Esophagus muscularis mucosa (tissue), 4 donors: ENCODE results near the gene PPP1CB. TPM values are rescaled to one million over a fixed set of nuclear protein-coding genes. Genes with fewer than 3 reads are reported as not detected.

Experiments
- DNase-seq: peaks from one replicate; pipeline ENCODE4 v3.0.0-alpha.2; 2017; ENCODE audit errors: extremely low spot score
- H3K27ac ChIP-seq, 4 donors: fragments of 200-600 bp; sonication (generic); replicated peaks in 1 of 4; 1 replicate in 3 of 4; 2 replicates in 1 of 4; pipeline ENCODE4 v1.5.1; 2016 to 2019; ENCODE audit warnings: mild to moderate bottlenecking in 1 of 4
- H3K27me3 ChIP-seq, 4 donors: fragments of 200-600 bp; sonication (generic); one replicate each; pipeline versions ENCODE4 v1.5.1 to v1.6.0; 2016 to 2019
- H3K36me3 ChIP-seq, 4 donors: fragments of 200-600 bp; sonication (generic); one replicate each; pipeline ENCODE4 v1.5.1; 2016 to 2019
- H3K4me1 ChIP-seq, 4 donors: fragments of 200-600 bp; sonication (generic); one replicate each; pipeline ENCODE4 v1.5.1; 2016 to 2019
- H3K4me3 ChIP-seq, 4 donors: fragments of 200-600 bp; sonication (generic); 1 replicate in 2 of 4; 2 replicates in 2 of 4; pipeline ENCODE4 v1.5.1; 2016 to 2019; ENCODE audit warnings: mild to moderate bottlenecking in 4 of 4, moderate library complexity in 1 of 4
- H3K9me3 ChIP-seq, 4 donors: fragments of 200-600 bp; sonication (generic); 1 replicate in 3 of 4; 2 replicates in 1 of 4; pipeline ENCODE4 v1.5.1; 2016 to 2019
- EP300 ChIP-seq: sonication (generic); formaldehyde crosslinking; IDR thresholded peaks from one replicate; pipeline ENCODE4 v1.6.1; 2017; ENCODE audit warnings: antibody characterized with exemption
- POLR2A ChIP-seq: fragments of 450-650 bp; IDR thresholded peaks from one replicate; pipeline ENCODE4 v1.6.1; 2017; ENCODE audit warnings: antibody characterized with exemption, moderate library complexity, mild to moderate bottlenecking, low read depth
- POLR2AphosphoS5 ChIP-seq, 2 donors: sonication (generic); formaldehyde crosslinking; IDR thresholded peaks; one replicate each; pipeline ENCODE4 v1.6.1; 2017; ENCODE audit warnings: antibody characterized with exemption in 2 of 2
- WGBS: methylation state at CpG from one replicate; pipeline ENCODE4 v1.1.5; 2018; 5-methylcytosine and 5-hydroxymethylcytosine counted together
- intact Hi-C: fragments of 100-400 bp; cut with DNase I; formaldehyde crosslinking; loops from one replicate; pipeline ENCODE4 v1.15.1; 2023
- total RNA-seq, 4 donors: library from RNA; depleted of rRNA; stranded (reverse); fragments of >200 nt; gene quantifications; one replicate each; pipeline versions ENCODE4 v1.1.0 to v1.2.1, GENCODE V29; 2016
- TF ChIP-seq, protein P1 (sequence below), 3 experiments: fragments of 200-600 bp in 2 of 3; fragments of 450-650 bp in 1 of 3; sonication (generic) in 2 of 3; IDR thresholded peaks; one replicate each; pipeline ENCODE4 v1.5.1; 2017 to 2019; ENCODE audit warnings: antibody characterized with exemption in 3 of 3, mild to moderate bottlenecking in 2 of 3, moderate library complexity in 1 of 3

The PPP1CB gene
- total RNA-seq, 4 donors from 2014 or later = 658 to 1,191 (median 759) TPM

DNA sequence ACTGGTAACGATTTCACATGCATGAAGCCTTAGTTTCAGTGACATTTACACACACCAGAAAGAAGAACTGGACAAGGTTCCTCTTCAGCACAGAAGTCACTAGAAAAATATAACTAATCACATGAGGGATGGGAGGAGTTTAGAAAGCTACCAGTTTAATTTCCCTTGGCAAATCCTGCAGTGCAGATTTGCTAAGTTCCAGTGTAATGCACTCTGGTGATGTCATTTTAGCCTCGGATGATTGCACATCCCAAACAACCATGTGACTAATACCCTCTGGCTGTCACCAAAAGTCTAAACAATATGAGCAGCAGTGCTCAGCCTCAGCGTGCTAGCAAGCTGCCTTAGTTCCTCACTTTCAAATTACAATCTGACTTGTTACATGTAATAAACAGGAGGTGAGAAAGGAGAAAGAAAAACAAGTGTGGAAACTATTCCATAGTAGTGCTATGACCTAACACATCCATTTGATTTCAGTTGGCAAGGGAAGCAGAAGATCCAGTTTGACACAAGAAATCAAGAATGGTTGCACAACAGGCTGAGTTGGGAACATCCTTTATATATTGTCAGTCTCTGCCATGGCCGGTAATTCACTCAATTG, 35.3 kb upstream of the PPP1CB start:
- 15% methylated on average over 4 of the region's 4 CpGs for WGBS
- Histone ChIP-seq H3K9me3 (no peaks in the 10 kb centered on the region), H3K27me3 (no peaks in the 10 kb centered on the region), H3K27ac (peak overlapping the region; percentile 76 to 84 (median 78)), H3K4me1 (peaks cover 11 to 30% (median 26%) of the 10 kb centered on the region in 4 donors), H3K36me3 (no peaks in the 10 kb centered on the region), H3K4me3 (no peak overlapping the region)
- TF ChIP-seq, protein P1, sequence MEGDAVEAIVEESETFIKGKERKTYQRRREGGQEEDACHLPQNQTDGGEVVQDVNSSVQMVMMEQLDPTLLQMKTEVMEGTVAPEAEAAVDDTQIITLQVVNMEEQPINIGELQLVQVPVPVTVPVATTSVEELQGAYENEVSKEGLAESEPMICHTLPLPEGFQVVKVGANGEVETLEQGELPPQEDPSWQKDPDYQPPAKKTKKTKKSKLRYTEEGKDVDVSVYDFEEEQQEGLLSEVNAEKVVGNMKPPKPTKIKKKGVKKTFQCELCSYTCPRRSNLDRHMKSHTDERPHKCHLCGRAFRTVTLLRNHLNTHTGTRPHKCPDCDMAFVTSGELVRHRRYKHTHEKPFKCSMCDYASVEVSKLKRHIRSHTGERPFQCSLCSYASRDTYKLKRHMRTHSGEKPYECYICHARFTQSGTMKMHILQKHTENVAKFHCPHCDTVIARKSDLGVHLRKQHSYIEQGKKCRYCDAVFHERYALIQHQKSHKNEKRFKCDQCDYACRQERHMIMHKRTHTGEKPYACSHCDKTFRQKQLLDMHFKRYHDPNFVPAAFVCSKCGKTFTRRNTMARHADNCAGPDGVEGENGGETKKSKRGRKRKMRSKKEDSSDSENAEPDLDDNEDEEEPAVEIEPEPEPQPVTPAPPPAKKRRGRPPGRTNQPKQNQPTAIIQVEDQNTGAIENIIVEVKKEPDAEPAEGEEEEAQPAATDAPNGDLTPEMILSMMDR (IDR thresholded peaks at IDR 0.05) = no peak
- TF ChIP-seq POLR2A = peak; percentile 38
- TF ChIP-seq POLR2AphosphoS5 (IDR thresholded peaks at IDR 0.05) = peak; percentile 84 to 90
- TF ChIP-seq EP300 = no peak
- no peak for DNase-seq
- intact Hi-C loops = no loop called here

DNA sequence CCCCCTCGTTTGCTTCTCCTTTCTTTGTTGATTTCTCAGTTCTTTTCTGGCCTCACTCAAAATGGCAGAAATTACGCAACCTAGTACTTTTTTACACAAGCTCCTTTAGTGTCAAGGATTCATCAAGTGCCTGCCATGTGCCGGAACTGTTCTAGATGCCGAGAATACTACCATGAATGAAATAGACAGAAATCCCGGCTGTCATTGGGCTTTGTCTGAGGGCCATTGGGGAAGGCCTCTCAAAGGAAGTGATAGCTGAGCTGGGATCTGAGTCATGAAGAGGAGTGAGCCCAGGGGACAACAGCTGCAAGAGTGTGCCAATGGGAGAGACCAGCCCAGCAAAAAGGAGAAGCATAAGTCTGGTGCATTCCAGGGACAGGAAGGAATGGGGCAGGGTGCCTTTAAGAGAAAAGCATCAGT, 34.3 kb upstream of the PPP1CB start:
- H3K9me3 ChIP-seq = no peaks in the 10 kb centered on the region
- H3K27me3 ChIP-seq = no peaks in the 10 kb centered on the region
- 64% methylated on average over 5 of the region's 5 CpGs for WGBS
- no peak overlapping the region for H3K4me3 ChIP-seq
- no peaks in the 10 kb centered on the region for H3K36me3 ChIP-seq
- peaks cover 11 to 30% (median 26%) of the 10 kb centered on the region in 4 donors for H3K4me1 ChIP-seq
- TF ChIP-seq EP300 (peak; percentile 10), POLR2A (no peak), POLR2AphosphoS5 (IDR thresholded peaks at IDR 0.05) (peak; percentile 35 to 42)
- TF ChIP-seq, protein P1 (IDR thresholded peaks at IDR 0.05) = no peak
- peak; percentile 92 for DNase-seq
- intact Hi-C loops = no loop called here
- peak overlapping the region; percentile 76 to 84 (median 78) for H3K27ac ChIP-seq

DNA sequence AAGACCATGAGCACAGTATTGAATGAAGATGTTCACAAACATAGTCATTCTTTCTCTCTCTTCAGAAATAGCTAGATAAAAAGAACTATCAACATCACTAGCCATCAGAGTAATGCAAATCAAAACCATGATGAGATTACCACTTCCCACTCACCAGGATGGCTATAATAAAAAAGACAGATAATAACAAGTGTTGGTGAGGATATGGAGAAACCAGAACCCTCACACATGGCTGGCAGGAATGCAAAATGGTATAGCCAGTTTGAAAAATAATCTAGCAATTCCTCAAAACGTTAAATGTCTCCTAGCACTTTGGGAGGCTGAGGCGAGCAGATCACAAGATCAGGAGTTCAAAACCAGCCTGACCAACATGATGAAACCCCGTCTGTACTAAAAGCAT, 31.3 kb upstream of the PPP1CB start:
- no peaks in the 10 kb centered on the region for H3K27me3 ChIP-seq
- no peak overlapping the region for H3K4me3 ChIP-seq
- no peak for DNase-seq
- intact Hi-C loops = no loop called here
- no peaks in the 10 kb centered on the region for H3K9me3 ChIP-seq
- H3K27ac ChIP-seq = no peak overlapping the region
- 90% methylated on average over 3 of the region's 3 CpGs for WGBS
- TF ChIP-seq POLR2AphosphoS5 (IDR thresholded peaks at IDR 0.05) (no peak), EP300 (no peak), POLR2A (no peak)
- TF ChIP-seq, protein P1 (IDR thresholded peaks at IDR 0.05) = no peak
- peaks cover 15 to 41% (median 28%) of the 10 kb centered on the region in 4 donors for H3K4me1 ChIP-seq
- no peaks in the 10 kb centered on the region for H3K36me3 ChIP-seq

DNA sequence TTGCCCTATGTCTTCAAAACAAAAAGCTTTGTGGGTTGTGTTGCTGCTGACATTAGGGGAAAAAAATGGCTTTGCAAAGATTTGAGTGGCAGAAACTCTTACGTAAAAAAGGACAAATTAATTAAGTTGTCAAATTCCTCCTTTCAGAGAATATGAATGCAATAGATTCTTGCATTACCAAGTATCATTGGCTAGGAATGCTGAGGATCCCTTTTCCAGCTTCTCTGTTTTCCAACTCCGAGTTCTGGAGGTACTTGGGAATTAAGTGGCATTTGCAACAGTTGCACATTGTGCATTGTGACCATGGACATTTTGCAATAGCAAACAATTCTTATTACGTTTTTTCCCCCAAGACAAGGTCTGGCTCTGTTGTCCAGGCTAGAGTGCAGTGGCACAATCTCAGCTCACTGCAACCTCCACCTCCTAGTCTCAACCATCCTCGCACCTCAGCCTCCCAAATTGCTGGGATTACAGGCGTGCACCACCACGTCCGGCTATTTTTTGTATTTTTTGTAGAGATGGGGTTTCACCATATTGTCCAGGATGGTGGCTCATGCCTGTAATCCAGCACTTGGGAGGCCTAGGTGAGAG, 29.9 kb upstream of the PPP1CB start:
- no peak for DNase-seq
- peaks cover 10 to 28% (median 15%) of the 10 kb centered on the region in 4 donors for H3K4me1 ChIP-seq
- no peak overlapping the region for H3K27ac ChIP-seq
- WGBS = 89% methylated on average over 7 of the region's 7 CpGs
- no peaks in the 10 kb centered on the region for H3K9me3 ChIP-seq
- intact Hi-C loops = no loop called here
- no peaks in the 10 kb centered on the region for H3K27me3 ChIP-seq
- H3K36me3 ChIP-seq = no peaks in the 10 kb centered on the region
- H3K4me3 ChIP-seq = no peak overlapping the region
- TF ChIP-seq POLR2AphosphoS5 (IDR thresholded peaks at IDR 0.05) = no peak
- no peak for TF ChIP-seq EP300
- TF ChIP-seq, protein P1 (IDR thresholded peaks at IDR 0.05) = no peak
- TF ChIP-seq POLR2A = no peak
